Iris pigment epithelial cell (primary cell): Measurements from ENCODE around the gene ADM5.
"Not testable (repeated sequence)": the region's sequence is repeated elsewhere in the genome, so short reads cannot be mapped to it uniquely, and the experiment has no call there.

Source experiments
- DNase-seq: peaks from one replicate; pipeline ENCODE4 v3.0.0-alpha.2; 2011; ENCODE audit warnings: low read depth

ADM5 gene

DNA sequence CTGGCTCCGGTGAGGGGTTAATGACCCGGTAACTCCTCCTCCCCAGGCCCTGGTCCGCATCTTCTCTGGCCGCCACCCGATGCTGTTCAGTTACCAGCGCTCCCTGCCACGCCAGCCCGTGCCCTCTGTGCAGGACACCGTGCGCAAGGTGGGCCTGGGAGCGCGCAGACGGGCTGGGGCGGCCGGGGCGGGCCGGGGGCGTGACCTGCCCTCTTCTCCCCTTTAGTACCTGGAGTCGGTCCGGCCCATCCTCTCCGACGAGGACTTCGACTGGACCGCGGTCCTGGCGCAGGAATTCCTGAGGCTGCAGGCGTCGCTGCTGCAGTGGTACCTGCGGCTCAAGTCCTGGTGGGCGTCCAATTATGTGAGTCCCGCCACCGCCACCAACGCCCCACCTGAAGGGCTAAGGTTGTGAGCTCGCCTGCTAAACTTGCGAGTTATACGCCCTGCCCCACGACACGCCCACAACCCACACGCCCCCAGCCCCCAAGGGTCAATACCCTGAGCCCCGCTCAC is 11.9 kb downstream of the ADM5 start:
- DNase-seq, result no peak

- DNase-seq, result no peak
Measured at GRCh38 chr19:49704888-49705642, 15.7 kb downstream of the ADM5 start.

GRCh38 chr19:49705919-49706318 is 16.5 kb downstream of the ADM5 start:
- no peak for DNase-seq

GRCh38 chr19:49710372-49710951 is 21.1 kb downstream of the ADM5 start:
- DNase-seq, result peak; percentile 55

- DNase-seq, result peak; percentile 66
Measured at GRCh38 chr19:49712397-49712859, 23.0 kb downstream of the ADM5 start.

- DNase-seq, result no peak
Measured at GRCh38 chr19:49713236-49713845, 23.9 kb downstream of the ADM5 start.

DNA sequence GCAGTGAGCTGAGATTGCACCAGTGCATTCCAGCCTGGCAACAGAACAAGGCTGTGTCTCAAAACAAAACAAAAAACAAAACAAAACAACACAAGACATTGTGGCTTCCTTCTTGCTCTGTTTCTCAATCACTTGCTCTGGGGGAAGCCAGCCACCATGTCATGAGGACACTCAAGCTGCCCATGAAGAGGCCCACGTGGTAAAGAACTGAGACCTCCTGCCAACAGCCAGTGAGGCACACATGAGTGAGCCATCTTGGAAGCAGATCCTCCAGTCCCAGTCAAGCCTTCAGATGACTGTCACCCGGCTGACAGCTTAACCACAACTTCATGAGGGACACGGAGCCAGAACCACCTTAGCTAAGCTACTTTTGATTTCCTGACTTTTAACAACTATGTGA is 26.8 kb downstream of the ADM5 start:
- no peak for DNase-seq

DNA sequence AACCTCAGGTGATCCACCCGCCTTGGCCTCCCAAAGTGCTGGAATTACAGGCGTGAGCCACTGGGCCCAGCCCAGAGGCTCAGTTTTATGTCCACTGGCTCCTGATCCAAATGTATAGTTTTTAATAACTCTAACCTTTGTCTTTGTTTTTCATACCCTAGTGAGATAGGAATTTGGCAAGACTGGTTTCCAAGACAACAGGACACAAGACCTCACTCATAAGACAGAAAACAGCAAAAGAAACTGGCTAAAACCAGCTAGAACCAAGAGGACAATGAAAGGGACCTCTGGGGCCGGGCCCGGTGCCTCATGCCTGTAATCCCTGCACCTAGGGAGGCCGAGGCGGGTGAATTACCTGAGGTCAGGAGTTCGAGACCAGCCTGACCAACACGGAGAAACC is 29.1 kb downstream of the ADM5 start:
- DNase-seq, result peak; percentile 45

DNA sequence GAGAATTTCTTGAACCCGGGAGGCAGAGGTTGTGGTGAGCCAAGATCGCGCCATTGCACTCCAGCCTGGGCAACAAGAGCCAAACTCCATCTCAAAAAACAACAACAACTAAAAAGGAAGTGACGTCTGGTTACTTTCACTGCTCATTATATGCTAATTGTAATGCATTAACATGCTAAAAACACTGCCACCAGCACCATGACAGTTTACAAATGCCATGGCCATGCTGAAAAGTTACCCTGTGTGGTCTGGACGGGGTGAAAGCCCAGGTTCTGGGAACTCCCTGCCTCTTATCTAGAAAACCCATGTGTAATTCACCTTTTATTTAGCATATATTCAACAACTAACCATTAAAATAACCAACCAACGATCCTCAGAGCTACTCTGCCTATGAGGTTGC is 29.6 kb downstream of the ADM5 start:
- no peak for DNase-seq

DNA sequence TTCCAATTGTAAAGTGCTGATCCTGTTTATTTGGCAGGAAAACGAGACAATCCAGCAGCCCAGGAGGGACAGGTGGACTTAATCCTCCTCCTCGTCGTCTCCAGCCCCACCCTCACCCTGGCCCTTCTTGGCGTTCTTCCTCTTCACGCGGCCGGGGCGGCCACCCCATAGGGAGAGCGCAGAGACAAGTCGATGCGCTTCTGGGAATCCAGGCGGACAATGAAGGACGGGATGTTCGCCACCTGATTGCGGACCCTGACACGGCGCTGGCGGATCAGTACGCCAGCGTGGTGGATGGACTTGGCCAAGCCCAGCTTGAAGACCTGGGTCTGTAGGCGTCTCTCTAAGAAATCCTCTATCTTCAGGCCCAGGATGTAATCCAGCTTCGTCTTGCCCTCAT is 30.0 kb downstream of the ADM5 start:
- DNase-seq, result not testable (repeated sequence)

GRCh38 chr19:49727217-49728030 is 38.0 kb downstream of the ADM5 start:
- peak; percentile 42 for DNase-seq

- no peak for DNase-seq
Measured at GRCh38 chr19:49730166-49730565, 40.8 kb downstream of the ADM5 start.

GRCh38 chr19:49738268-49738667 is 48.9 kb downstream of the ADM5 start:
- DNase-seq, result no peak

- DNase-seq, result no peak
Measured at GRCh38 chr19:49739098-49739497, 49.7 kb downstream of the ADM5 start.

DNA sequence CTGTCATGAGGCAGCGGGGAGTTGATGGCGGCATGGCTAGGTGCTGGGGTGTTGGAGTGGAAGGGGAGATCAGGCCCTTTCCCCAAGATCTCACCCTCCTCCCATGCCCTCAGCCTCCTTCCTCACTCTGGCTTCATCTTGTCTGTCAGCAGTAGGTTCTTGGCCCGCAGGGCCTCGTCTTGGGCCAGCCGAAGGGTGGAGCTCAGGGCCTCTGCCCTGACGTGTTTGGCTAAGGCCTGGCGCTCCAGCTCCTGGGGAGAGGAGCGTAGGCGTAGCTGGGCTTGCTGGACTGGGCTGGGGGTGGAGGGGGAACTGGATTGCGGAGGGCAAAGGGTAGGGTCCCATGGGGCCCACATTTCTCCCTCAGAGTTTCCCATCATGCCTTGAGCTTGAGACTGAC is 50.5 kb downstream of the ADM5 start:
- DNase-seq, result no peak
